Measurements from ENCODE around the gene PLCH2.

GRCh38 chr1:2538376-2538775 is 62.3 kb downstream of the PLCH2 start:
- TF ChIP-seq CTCF (IDR thresholded peaks at IDR 0.05) (no peak), POLR2A (IDR thresholded peaks at IDR 0.05) (no peak)

All from body of pancreas (tissue), 4 donors.